CD4-positive, alpha-beta memory T cell (primary cell): ENCODE results near the gene SPATA2. TPM values are rescaled to one million over a fixed set of nuclear protein-coding genes. Genes with fewer than 3 reads are reported as not detected.
A peak's percentile ranks its signal among the peaks of the same experiment; 100 is the strongest.

Experiments used
- CTCF ChIA-PET: fragments of 350-600 bp; sonication (Branson Sonifier 250); formaldehyde crosslinking; loops from one replicate; lab custom pipeline; 2021; ENCODE audit warnings: inconsistent platforms; ENCODE audit not compliant: partially characterized antibody; lab: Charles Lee
- POLR2A ChIA-PET: fragments of 350-600 bp; sonication (Branson Sonifier 250); formaldehyde crosslinking; loops from one replicate; lab custom pipeline; 2021; ENCODE audit not compliant: partially characterized antibody; lab: Charles Lee
- DNase-seq, 5 donors: peaks; one replicate each; pipeline versions ENCODE4 v3.0.0 to v3.0.0-alpha.2; 2020 to 2022; ENCODE audit warnings: mixed read lengths in 1 of 5
- H3K27ac ChIP-seq: one replicate; pipeline ENCODE4 v1.7.0; 2013; ENCODE audit warnings: low read depth, low read length
- H3K27me3 ChIP-seq: 2 replicates; pipeline ENCODE4 v1.7.0; 2013; ENCODE audit warnings: mild to moderate bottlenecking, low read length, moderate library complexity; ENCODE audit not compliant: insufficient read depth
- H3K36me3 ChIP-seq: 2 replicates; pipeline ENCODE4 v1.7.0; 2013; ENCODE audit warnings: mild to moderate bottlenecking, low read length, moderate library complexity; ENCODE audit not compliant: insufficient read depth
- H3K4me1 ChIP-seq: 2 replicates; pipeline ENCODE4 v1.7.0; 2013; ENCODE audit warnings: mild to moderate bottlenecking, low read length, moderate library complexity; ENCODE audit not compliant: insufficient read depth
- H3K4me3 ChIP-seq, 2 donors: one replicate each; pipeline ENCODE4 v1.7.0; 2013; ENCODE audit warnings: low read length in 2 of 2, mild to moderate bottlenecking in 1 of 2
- H3K9me3 ChIP-seq, 2 donors: one replicate each; pipeline ENCODE4 v1.7.0; 2013; ENCODE audit warnings: low read length in 2 of 2, control low read depth in 1 of 2; ENCODE audit not compliant: control insufficient read depth in 1 of 2
- H3K27ac Mint-ChIP-seq, 7 donors: one replicate each; pipeline ENCODE4 v1.8.0; 2020 to 2021; ENCODE audit warnings: mixed read lengths in 7 of 7, mild to moderate bottlenecking in 6 of 7, inconsistent platforms in 3 of 7, moderate library complexity in 3 of 7
- H3K27me3 Mint-ChIP-seq, 2 donors: one replicate each; pipeline ENCODE4 v1.8.0; 2020 to 2021; ENCODE audit warnings: mixed read lengths in 2 of 2
- H3K36me3 Mint-ChIP-seq, 2 donors: one replicate each; pipeline ENCODE4 v1.8.0; 2020 to 2021; ENCODE audit warnings: mixed read lengths in 2 of 2, inconsistent platforms in 1 of 2, mild to moderate bottlenecking in 1 of 2
- H3K4me1 Mint-ChIP-seq, 4 donors: one replicate each; pipeline ENCODE4 v1.8.0; 2020 to 2021; ENCODE audit warnings: mixed read lengths in 4 of 4, mild to moderate bottlenecking in 1 of 4
- H3K4me3 Mint-ChIP-seq, 8 donors: one replicate each; pipeline ENCODE4 v1.8.0; 2020 to 2021; ENCODE audit warnings: mixed read lengths in 8 of 8, mild to moderate bottlenecking in 7 of 8, moderate library complexity in 6 of 8, inconsistent platforms in 3 of 8
- H3K9me3 Mint-ChIP-seq, 8 donors: one replicate each; pipeline ENCODE4 v1.8.0; 2020 to 2021; ENCODE audit warnings: mixed read lengths in 8 of 8, mild to moderate bottlenecking in 5 of 8, inconsistent platforms in 3 of 8, moderate library complexity in 1 of 8
- intact Hi-C: fragments of 100-400 bp; cut with micrococcal nuclease; formaldehyde crosslinking; loops from one replicate; pipeline ENCODE4 v1.15.1; 2023
- polyA plus RNA-seq, 2 donors: library from polyadenylated mRNA; unstranded; fragments of 300-500 nt; fragmentation: Illumina TruSeq; gene quantifications; one replicate each; pipeline ENCODE4 v1.2.3, GENCODE V29; 2021
- total RNA-seq, 2 experiments: library from RNA; stranded (reverse); gene quantifications; one replicate each; pipeline ENCODE4 v1.2.3, GENCODE V29; 2021

The SPATA2 gene
- total and polyA plus RNA-seq, 4 experiments from 2014 or later: 2.6 to 9.3 (median 7.8) TPM

GRCh38 chr20:49951151-49951550 is 35.8 kb upstream of the SPATA2 start:
- H3K36me3 Mint-ChIP-seq: peaks cover 52 to 79% of the 10 kb centered on the region in 2 donors
- peaks cover 68% of the 10 kb centered on the region for H3K36me3 ChIP-seq
- H3K9me3 Mint-ChIP-seq: peaks cover 0 to 3% (median 0%) of the 10 kb centered on the region in 8 donors
- no peak overlapping the region for H3K27ac Mint-ChIP-seq
- no peak overlapping the region for H3K27ac ChIP-seq
- H3K27me3 Mint-ChIP-seq: no peaks in the 10 kb centered on the region
- no peaks in the 10 kb centered on the region for H3K9me3 ChIP-seq
- H3K4me3 ChIP-seq: no peak overlapping the region
- DNase-seq: no peak
- no peaks in the 10 kb centered on the region for H3K27me3 ChIP-seq
- no peaks in the 10 kb centered on the region for H3K4me1 ChIP-seq
- CTCF ChIA-PET: no interaction called here
- H3K4me3 Mint-ChIP-seq: no peak overlapping the region
- H3K4me1 Mint-ChIP-seq: peaks cover 0 to 8% (median 2%) of the 10 kb centered on the region in 4 donors
- POLR2A ChIA-PET: no interaction called here
- intact Hi-C loops: no loop called here

GRCh38 chr20:49948809-49949507 is 33.6 kb upstream of the SPATA2 start:
- ChIA-PET CTCF (no interaction called here), POLR2A (no interaction called here)
- H3K27me3 ChIP-seq: no peaks in the 10 kb centered on the region
- H3K27me3 Mint-ChIP-seq: no peaks in the 10 kb centered on the region
- peaks cover 65% of the 10 kb centered on the region for H3K36me3 ChIP-seq
- H3K9me3 Mint-ChIP-seq: peaks cover 0 to 3% (median 0%) of the 10 kb centered on the region in 8 donors
- H3K4me3 Mint-ChIP-seq: no peak overlapping the region
- peaks cover 50 to 81% of the 10 kb centered on the region in 2 donors for H3K36me3 Mint-ChIP-seq
- no peaks in the 10 kb centered on the region for H3K4me1 ChIP-seq
- no peaks in the 10 kb centered on the region for H3K9me3 ChIP-seq
- DNase-seq: no peak
- H3K4me3 ChIP-seq: no peak overlapping the region
- H3K27ac ChIP-seq: no peak overlapping the region
- H3K4me1 Mint-ChIP-seq: peaks cover 5 to 20% (median 9%) of the 10 kb centered on the region in 4 donors
- intact Hi-C loops: no loop called here
- H3K27ac Mint-ChIP-seq: peak overlapping the region in 2 of 7 donors; percentile 35 to 55

- Histone ChIP-seq H3K4me3 (no peak overlapping the region), H3K4me1 (peaks cover 1% of the 10 kb centered on the region), H3K27ac (no peak overlapping the region), H3K36me3 (peaks cover 58% of the 10 kb centered on the region), H3K27me3 (no peaks in the 10 kb centered on the region), H3K9me3 (no peaks in the 10 kb centered on the region)
- ChIA-PET POLR2A (no interaction called here), CTCF (no interaction called here)
- intact Hi-C loops: no loop called here
- Mint-ChIP-seq H3K9me3 (peaks cover 0 to 3% (median 0%) of the 10 kb centered on the region in 8 donors), H3K27me3 (no peaks in the 10 kb centered on the region), H3K4me1 (peaks cover 5 to 22% (median 10%) of the 10 kb centered on the region in 4 donors), H3K27ac (no peak overlapping the region), H3K4me3 (no peak overlapping the region), H3K36me3 (peaks cover 50 to 75% of the 10 kb centered on the region in 2 donors)
- no peak for DNase-seq
Measured at GRCh38 chr20:49948178-49948577, 32.8 kb upstream of the SPATA2 start.

GRCh38 chr20:49945701-49946477 is 30.6 kb upstream of the SPATA2 start:
- H3K4me3 ChIP-seq: no peak overlapping the region
- H3K4me1 ChIP-seq: peaks cover 4% of the 10 kb centered on the region
- Mint-ChIP-seq H3K27ac (no peak overlapping the region), H3K9me3 (no peaks in the 10 kb centered on the region), H3K4me3 (no peak overlapping the region), H3K36me3 (peaks cover 43 to 76% of the 10 kb centered on the region in 2 donors), H3K4me1 (peaks cover 15 to 34% (median 24%) of the 10 kb centered on the region in 4 donors), H3K27me3 (no peaks in the 10 kb centered on the region)
- no peak for DNase-seq
- H3K9me3 ChIP-seq: no peaks in the 10 kb centered on the region
- no peaks in the 10 kb centered on the region for H3K27me3 ChIP-seq
- peaks cover 49% of the 10 kb centered on the region for H3K36me3 ChIP-seq
- H3K27ac ChIP-seq: no peak overlapping the region
- CTCF ChIA-PET: no interaction called here
- intact Hi-C loops: no loop called here
- POLR2A ChIA-PET: no interaction called here

- Histone ChIP-seq H3K4me3 (no peak overlapping the region), H3K27me3 (no peaks in the 10 kb centered on the region), H3K4me1 (peaks cover 4% of the 10 kb centered on the region), H3K27ac (no peak overlapping the region), H3K36me3 (peaks cover 44% of the 10 kb centered on the region), H3K9me3 (no peaks in the 10 kb centered on the region)
- CTCF ChIA-PET: no interaction called here
- no peak for DNase-seq
- intact Hi-C loops: no loop called here
- POLR2A ChIA-PET: interaction anchor here (0.5 kb wide), 1 partner anchor 12 kb away, joined by 3 read pairs; no protein-coding TSS in a partner anchor
- Mint-ChIP-seq H3K27me3 (no peaks in the 10 kb centered on the region), H3K4me3 (no peak overlapping the region), H3K27ac (no peak overlapping the region), H3K36me3 (peaks cover 44 to 72% of the 10 kb centered on the region in 2 donors), H3K9me3 (no peaks in the 10 kb centered on the region), H3K4me1 (peaks cover 16 to 37% (median 25%) of the 10 kb centered on the region in 4 donors)
Measured at GRCh38 chr20:49945306-49945700, 30.0 kb upstream of the SPATA2 start.

- H3K4me3 ChIP-seq: no peak overlapping the region
- Mint-ChIP-seq H3K4me1 (peaks cover 32 to 48% (median 40%) of the 10 kb centered on the region in 4 donors), H3K27me3 (no peaks in the 10 kb centered on the region), H3K4me3 (no peak overlapping the region), H3K36me3 (peaks cover 34 to 61% of the 10 kb centered on the region in 2 donors), H3K9me3 (no peaks in the 10 kb centered on the region), H3K27ac (peak overlapping the region in 1 of 7 donors; percentile 7)
- peaks cover 30% of the 10 kb centered on the region for H3K36me3 ChIP-seq
- H3K27ac ChIP-seq: no peak overlapping the region
- no peak for DNase-seq
- POLR2A ChIA-PET: no interaction called here
- intact Hi-C loops: no loop called here
- CTCF ChIA-PET: interaction anchor here (0.7 to 1.2 kb wide), 2 partner anchors 36 to 129 kb away, joined by 4 to 5 read pairs; no protein-coding TSS in a partner anchor
- H3K27me3 ChIP-seq: no peaks in the 10 kb centered on the region
- peaks cover 21% of the 10 kb centered on the region for H3K4me1 ChIP-seq
- no peaks in the 10 kb centered on the region for H3K9me3 ChIP-seq
Measured at GRCh38 chr20:49942942-49943341, 27.6 kb upstream of the SPATA2 start.

- Mint-ChIP-seq H3K9me3 (no peaks in the 10 kb centered on the region), H3K4me1 (peaks cover 36 to 54% (median 45%) of the 10 kb centered on the region in 4 donors), H3K27ac (no peak overlapping the region), H3K27me3 (no peaks in the 10 kb centered on the region), H3K4me3 (no peak overlapping the region), H3K36me3 (peaks cover 30 to 57% of the 10 kb centered on the region in 2 donors)
- POLR2A ChIA-PET: no interaction called here
- intact Hi-C loops: no loop called here
- CTCF ChIA-PET: no interaction called here
- Histone ChIP-seq H3K27me3 (no peaks in the 10 kb centered on the region), H3K36me3 (peaks cover 30% of the 10 kb centered on the region), H3K9me3 (no peaks in the 10 kb centered on the region), H3K27ac (no peak overlapping the region), H3K4me3 (no peak overlapping the region), H3K4me1 (peaks cover 28% of the 10 kb centered on the region)
- no peak for DNase-seq
Measured at GRCh38 chr20:49942303-49942702, 27.0 kb upstream of the SPATA2 start.
